GM12878 (cell line): Measurements from ENCODE around the gene SLC6A16. TPM values are rescaled to one million over a fixed set of nuclear protein-coding genes. Genes with fewer than 3 reads are reported as not detected.

Source experiments
- BHLHE40 ChIP-seq, 2 experiments: fragments of 450-650 bp in 1 of 2; IDR thresholded peaks; 2 replicates each; pipeline ENCODE4 v1.6.1; 2011 to 2017; ENCODE audit warnings: low read depth in 2 of 2, borderline replicate concordance in 1 of 2, improper control_type of control experiment in 1 of 2, low read length in 1 of 2, mild to moderate bottlenecking in 1 of 2
- CHD1 ChIP-seq: IDR thresholded peaks from 2 replicates; pipeline ENCODE4 v1.6.1; 2012; ENCODE audit warnings: low read depth, low read length, improper control_type of control experiment
- CHD4 ChIP-seq: fragments of 200-600 bp; sonication (generic); IDR thresholded peaks from 2 replicates; pipeline ENCODE4 v1.6.1; 2016; ENCODE audit warnings: mild to moderate bottlenecking
- CREB1 ChIP-seq: IDR thresholded peaks from 2 replicates; pipeline ENCODE4 v1.6.1; 2012; ENCODE audit warnings: low read depth, mild to moderate bottlenecking, inconsistent platforms
- HDGF ChIP-seq: fragments of 450-650 bp; IDR thresholded peaks from 2 replicates; pipeline ENCODE4 v1.6.1; 2016; ENCODE audit warnings: antibody characterized with exemption
- NRF1 ChIP-seq: conservative IDR thresholded peaks from 2 replicates; pipeline ENCODE4 v1.6.1; 2011; ENCODE audit warnings: mild to moderate bottlenecking, low read depth, low read length, improper control_type of control experiment
- POU2F2 ChIP-seq: IDR thresholded peaks from 3 replicates; pipeline ENCODE4 v1.6.1; 2011; ENCODE audit warnings: low read depth, mild to moderate bottlenecking, low read length, borderline replicate concordance
- RAD51 ChIP-seq: fragments of 450-650 bp; IDR thresholded peaks from 2 replicates; pipeline ENCODE4 v1.6.1; 2016; ENCODE audit warnings: moderate library complexity, mild to moderate bottlenecking, inconsistent platforms
- RBBP5 ChIP-seq: fragments of 200-600 bp; sonication (generic); conservative IDR thresholded peaks from 2 replicates; pipeline ENCODE4 v1.6.1; 2016
- REST ChIP-seq: IDR thresholded peaks from 2 replicates; pipeline ENCODE4 v1.6.1; 2012; ENCODE audit warnings: mild to moderate bottlenecking, low read depth, low read length
- RFX5 ChIP-seq: IDR thresholded peaks from 2 replicates; pipeline ENCODE4 v1.6.1; 2011; ENCODE audit warnings: low read depth, low read length, improper control_type of control experiment
- RUNX3 ChIP-seq: IDR thresholded peaks from 2 replicates; pipeline ENCODE4 v1.6.1; 2012; ENCODE audit warnings: low read length, inconsistent platforms
- SMAD5 ChIP-seq: IDR thresholded peaks from 2 replicates; pipeline ENCODE4 v1.6.1; 2016; ENCODE audit warnings: antibody characterized with exemption, low read depth
- SP1 ChIP-seq: IDR thresholded peaks from one replicate; pipeline ENCODE4 v1.6.1; 2011; ENCODE audit warnings: low read depth, low read length
- polyA plus RNA-seq, 11 experiments: library from polyadenylated mRNA; depleted of rRNA in 4 of 11; unstranded in 6 of 11; stranded (reverse) in 5 of 11; fragments of >200 nt; fragmentation: Nextera tagmentation in 4 of 11; fragmentation: Illumina TruSeq in 1 of 11; extraction: Ambion mirVana in 4 of 11; extraction: Trizol in 1 of 11; gene quantifications; 1 replicate in 1 of 11; 2 replicates in 10 of 11; pipeline versions ENCODE4 v1.2.1 to v1.2.3, GENCODE V29; 2011 to 2016; ENCODE audit warnings: inconsistent platforms in 2 of 11, missing spikeins in 2 of 11, low read depth in 1 of 11
- total RNA-seq, 4 experiments: library from RNA; depleted of rRNA in 3 of 4; stranded (reverse); fragments of >200 nt in 3 of 4; fragmentation: Illumina TruSeq in 1 of 4; extraction: Trizol in 1 of 4; gene quantifications; 2 replicates each; pipeline versions ENCODE4 v1.2.1 to v1.2.3, GENCODE V29; 2013 to 2021
- TF ChIP-seq, protein P1 (sequence below): fragments of 150-350 bp; IDR thresholded peaks from 2 replicates; pipeline ENCODE4 v1.6.1; 2014; ENCODE audit warnings: mild to moderate bottlenecking, low read depth, low read length

SLC6A16 gene
- total and polyA plus RNA-seq, 10 of the 15 experiments (the other 5 are each of a cell fraction or from before 2014, with no cell fraction given), result 0.23 to 3.2 (median 0.54) TPM

- TF ChIP-seq RBBP5 (no peak), POU2F2 (no peak), SP1 (no peak), NRF1 (no peak), BHLHE40 (IDR thresholded peaks at IDR 0.05; ENCODE audit: borderline replicate concordance in 1 of 2, low read depth in 2 of 2, low read length in 1 of 2) (no peak), RFX5 (no peak), CHD1 (no peak), REST (no peak), RUNX3 (peak; percentile 27; the same call in 1 of the 2 replicates), CHD4 (no peak), CREB1 (0 out of 2 replicates have a peak, but pooled peaks have one; percentile 16), SMAD5 (no peak), HDGF (no peak), RAD51 (no peak)
- TF ChIP-seq, protein P1, sequence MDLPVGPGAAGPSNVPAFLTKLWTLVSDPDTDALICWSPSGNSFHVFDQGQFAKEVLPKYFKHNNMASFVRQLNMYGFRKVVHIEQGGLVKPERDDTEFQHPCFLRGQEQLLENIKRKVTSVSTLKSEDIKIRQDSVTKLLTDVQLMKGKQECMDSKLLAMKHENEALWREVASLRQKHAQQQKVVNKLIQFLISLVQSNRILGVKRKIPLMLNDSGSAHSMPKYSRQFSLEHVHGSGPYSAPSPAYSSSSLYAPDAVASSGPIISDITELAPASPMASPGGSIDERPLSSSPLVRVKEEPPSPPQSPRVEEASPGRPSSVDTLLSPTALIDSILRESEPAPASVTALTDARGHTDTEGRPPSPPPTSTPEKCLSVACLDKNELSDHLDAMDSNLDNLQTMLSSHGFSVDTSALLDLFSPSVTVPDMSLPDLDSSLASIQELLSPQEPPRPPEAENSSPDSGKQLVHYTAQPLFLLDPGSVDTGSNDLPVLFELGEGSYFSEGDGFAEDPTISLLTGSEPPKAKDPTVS, result no peak
These were observed 3.0 kb upstream of the SLC6A16 start (continued) for GRCh38 chr19:49327878-49328544.
